Coronary artery (tissue), 2 donors: ENCODE results near the gene RARRES1.

Experiments
- DNase-seq: peaks from one replicate; pipeline ENCODE4 v3.0.0-alpha.2; 2017; ENCODE audit warnings: low spot score
- H3K27ac ChIP-seq, 2 donors: fragments of 200-600 bp; sonication (generic); one replicate each; pipeline ENCODE4 v1.5.1; 2016 to 2019
- H3K4me3 ChIP-seq: fragments of 200-600 bp; sonication (generic); 2 replicates; pipeline ENCODE4 v1.5.1; 2016; ENCODE audit warnings: mild to moderate bottlenecking, moderate library complexity
- CTCF ChIP-seq: fragments of 200-600 bp; sonication (generic); IDR thresholded peaks from one replicate; pipeline ENCODE4 v1.5.1; 2019; ENCODE audit warnings: antibody characterized with exemption

Gene RARRES1, protein sequence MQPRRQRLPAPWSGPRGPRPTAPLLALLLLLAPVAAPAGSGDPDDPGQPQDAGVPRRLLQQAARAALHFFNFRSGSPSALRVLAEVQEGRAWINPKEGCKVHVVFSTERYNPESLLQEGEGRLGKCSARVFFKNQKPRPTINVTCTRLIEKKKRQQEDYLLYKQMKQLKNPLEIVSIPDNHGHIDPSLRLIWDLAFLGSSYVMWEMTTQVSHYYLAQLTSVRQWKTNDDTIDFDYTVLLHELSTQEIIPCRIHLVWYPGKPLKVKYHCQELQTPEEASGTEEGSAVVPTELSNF

DNA sequence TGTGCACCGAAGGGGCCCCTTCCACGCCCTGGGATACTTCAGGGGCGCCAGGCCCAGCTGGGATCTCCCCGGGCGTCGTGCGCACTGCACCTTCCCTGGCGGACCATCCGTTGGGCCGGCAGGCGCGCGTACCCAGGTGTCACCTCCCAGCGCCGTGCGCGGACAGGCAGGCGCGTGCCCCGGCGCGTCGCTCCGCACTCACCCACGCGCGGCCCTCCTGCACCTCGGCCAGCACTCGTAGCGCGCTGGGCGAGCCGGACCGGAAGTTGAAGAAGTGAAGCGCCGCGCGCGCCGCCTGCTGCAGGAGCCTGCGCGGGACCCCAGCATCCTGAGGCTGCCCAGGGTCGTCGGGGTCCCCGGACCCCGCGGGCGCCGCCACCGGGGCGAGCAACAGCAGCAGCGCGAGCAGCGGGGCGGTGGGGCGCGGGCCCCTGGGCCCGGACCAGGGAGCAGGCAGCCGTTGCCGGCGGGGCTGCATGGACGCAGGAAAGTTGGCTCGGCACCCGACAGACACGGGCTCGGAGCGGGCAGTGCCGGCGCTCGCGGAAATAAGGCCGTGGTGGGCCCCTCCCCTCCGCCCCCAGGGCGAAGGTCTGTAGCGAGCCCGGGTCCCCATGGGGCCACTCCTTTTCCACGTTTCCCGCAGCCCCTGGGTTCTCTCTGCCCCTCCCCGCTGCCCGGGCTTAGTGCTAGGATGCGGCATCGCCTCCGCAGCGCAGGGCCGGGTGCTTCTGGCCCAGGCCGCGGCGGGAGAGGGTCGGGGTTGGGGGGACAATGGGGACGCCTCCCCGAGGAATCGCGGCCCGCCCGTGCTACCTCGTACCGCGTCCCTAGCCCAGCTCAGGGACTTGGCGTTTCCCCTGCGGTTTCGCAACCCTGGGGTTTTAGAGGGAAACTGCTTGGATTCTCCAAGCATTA is at the start of gene RARRES1:
Gene RARRES1, minus strand, starts transcription at position 520 of the 918 bp plus-strand sequence. Its CDS starts 42 bp downstream, at position 478.
- DNase-seq = no peak
- H3K27ac ChIP-seq = peak within 1 kb of the TSS; percentile 69 to 83
- H3K4me3 ChIP-seq = peak within 1 kb of the TSS; percentile 89

DNA sequence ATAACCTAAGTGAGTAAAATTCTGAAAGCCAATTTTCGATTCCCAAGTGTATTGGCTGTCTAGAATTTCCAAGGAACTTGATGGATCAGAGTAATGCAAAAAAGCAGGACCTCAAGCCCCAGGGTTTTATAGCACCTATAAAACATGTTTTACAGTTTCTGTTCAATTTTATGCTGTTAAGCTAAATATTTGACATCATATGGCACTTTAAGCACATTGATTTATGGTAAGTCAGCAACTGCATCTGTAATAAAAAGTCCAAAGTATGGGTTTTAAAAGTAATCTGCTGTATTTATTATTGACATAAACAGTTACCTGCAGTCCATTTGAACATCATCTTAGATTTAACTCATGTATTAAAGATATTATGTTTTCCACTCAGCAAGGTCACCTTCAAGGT is 49.6 kb upstream of the RARRES1 start:
- no peak for DNase-seq
- H3K27ac ChIP-seq = no peak overlapping the region
- no peak for TF ChIP-seq CTCF

More for the DNA sequence above, at the start of gene RARRES1:
- TF ChIP-seq CTCF = no peak

GRCh38 chr3:158781191-158781590 is 48.9 kb upstream of the RARRES1 start:
- no peak for DNase-seq
- H3K4me3 ChIP-seq = no peak overlapping the region
- TF ChIP-seq CTCF = no peak
- no peak overlapping the region for H3K27ac ChIP-seq

More for the DNA sequence above, 49.6 kb upstream of the RARRES1 start:
- no peak overlapping the region for H3K4me3 ChIP-seq

- TF ChIP-seq CTCF = no peak
- Histone ChIP-seq H3K27ac (no peak overlapping the region), H3K4me3 (no peak overlapping the region)
- DNase-seq = no peak
Observed at GRCh38 chr3:158780766-158781165, 48.5 kb upstream of the RARRES1 start.

GRCh38 chr3:158777161-158777873 is 45.1 kb upstream of the RARRES1 start:
- Histone ChIP-seq H3K4me3 (no peak overlapping the region), H3K27ac (peak overlapping the region in 1 of 2 donors; percentile 43)
- TF ChIP-seq CTCF = no peak
- DNase-seq = no peak

GRCh38 chr3:158776531-158776930 is 44.3 kb upstream of the RARRES1 start:
- H3K27ac ChIP-seq = peak overlapping the region in 1 of 2 donors; percentile 16
- DNase-seq = no peak
- H3K4me3 ChIP-seq = no peak overlapping the region
- no peak for TF ChIP-seq CTCF
